Measurements from ENCODE around the gene THEMIS2.

Gene THEMIS2

DNA sequence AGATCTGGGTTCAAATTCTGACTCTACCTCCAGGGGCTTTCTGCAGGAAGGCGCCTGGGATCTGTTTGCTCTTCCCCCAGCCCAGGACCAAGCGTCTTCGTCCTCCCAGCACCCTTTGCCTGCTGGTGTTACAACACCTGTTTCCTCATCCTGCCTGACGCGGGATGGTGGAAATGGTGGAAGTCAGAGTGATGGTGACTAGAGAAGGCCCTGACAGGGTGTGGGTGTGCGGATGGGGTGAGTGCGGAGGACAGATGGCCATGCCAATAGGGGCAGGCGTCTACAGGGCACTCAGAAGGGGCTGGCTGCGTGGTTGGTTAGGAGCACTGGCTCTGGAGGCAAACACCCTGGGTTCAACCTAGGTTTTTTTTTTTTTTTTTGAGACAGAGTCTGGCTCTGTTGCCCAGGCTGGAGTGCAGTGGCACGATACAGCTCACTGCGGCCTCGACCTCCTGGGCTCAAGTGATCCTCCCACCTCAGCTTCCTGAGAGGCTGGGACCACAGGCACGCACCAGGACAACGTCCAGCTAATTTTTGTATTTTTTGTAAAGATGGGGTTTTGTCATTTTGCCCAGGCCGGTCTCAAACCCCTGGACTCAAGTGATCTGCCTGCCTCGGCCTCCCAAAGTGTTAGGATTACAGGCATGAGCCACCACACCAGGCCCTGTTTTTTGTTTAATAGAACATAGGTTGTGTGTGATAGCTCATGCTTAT lies 1.5 kb downstream of the THEMIS2 start:
- H3K4me3 ChIP-seq (ENCODE audit: low read depth, low read length): no peak overlapping the region
- DNase-seq (ENCODE audit: low read depth): no peak
- no peak for TF ChIP-seq CTCF (IDR thresholded peaks at IDR 0.05; ENCODE audit: control insufficient read depth, extremely low read depth, insufficient read depth)

DNA sequence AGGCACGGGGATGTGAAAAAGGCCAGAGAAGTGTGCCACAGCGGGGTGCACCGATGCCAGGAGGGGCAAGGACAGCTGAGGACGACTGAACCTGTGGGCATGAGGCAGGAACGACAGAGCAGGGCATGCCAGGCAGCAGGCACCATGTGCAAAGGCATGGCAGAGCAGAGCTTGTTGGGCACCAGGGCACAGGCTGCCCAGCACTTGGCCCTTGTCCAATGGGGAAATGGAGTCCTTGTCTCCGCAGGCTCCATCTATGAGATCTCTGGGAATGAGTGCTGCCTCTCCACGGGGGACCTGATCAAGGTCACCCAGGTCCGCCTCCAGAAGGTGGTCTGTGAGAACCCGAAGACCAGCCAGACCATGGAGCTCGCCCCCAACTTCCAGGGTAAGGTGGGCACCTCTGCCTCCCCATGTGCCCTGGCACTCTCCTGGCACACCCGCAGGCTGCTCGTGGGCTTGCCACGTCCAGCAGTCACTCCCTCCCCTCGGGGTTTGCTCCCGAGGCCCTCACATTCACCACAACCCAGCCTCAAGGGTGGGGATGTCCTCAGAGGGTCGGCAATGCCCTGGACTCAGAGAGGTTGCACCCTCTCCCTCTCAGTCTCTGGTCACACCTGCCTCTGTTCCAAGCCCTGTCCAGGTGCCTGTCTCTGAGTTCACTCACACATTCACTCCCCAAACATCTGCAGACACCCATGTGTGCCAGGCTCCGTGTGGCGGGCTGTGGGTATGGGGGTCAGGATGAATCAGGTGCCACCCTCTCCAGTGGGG lies 4.2 kb downstream of the THEMIS2 start:
- no peak for DNase-seq (ENCODE audit: low read depth)
- TF ChIP-seq CTCF (IDR thresholded peaks at IDR 0.05; ENCODE audit: control insufficient read depth, extremely low read depth, insufficient read depth): no peak
- no peak overlapping the region for H3K4me3 ChIP-seq (ENCODE audit: low read depth, low read length)

- DNase-seq (ENCODE audit: low read depth): no peak
- TF ChIP-seq CTCF (IDR thresholded peaks at IDR 0.05; ENCODE audit: control insufficient read depth, extremely low read depth, insufficient read depth): no peak
- H3K4me3 ChIP-seq (ENCODE audit: low read depth, low read length): no peak overlapping the region
These were observed 4.7 kb downstream of the THEMIS2 start for GRCh38 chr1:27877115-27877416.

- no peak for DNase-seq (ENCODE audit: low read depth)
- H3K4me3 ChIP-seq (ENCODE audit: low read depth, low read length): no peak overlapping the region
These were observed 5.7 kb downstream of the THEMIS2 start for GRCh38 chr1:27878039-27878438.

GRCh38 chr1:27878787-27879335 lies 6.5 kb downstream of the THEMIS2 start:
- DNase-seq (ENCODE audit: low read depth): no peak
- H3K4me3 ChIP-seq (ENCODE audit: low read depth, low read length): no peak overlapping the region
- TF ChIP-seq CTCF (IDR thresholded peaks at IDR 0.05; ENCODE audit: control insufficient read depth, extremely low read depth, insufficient read depth): no peak

More at GRCh38 chr1:27878039-27878438, 5.7 kb downstream of the THEMIS2 start:
- no peak for TF ChIP-seq CTCF (IDR thresholded peaks at IDR 0.05; ENCODE audit: control insufficient read depth, extremely low read depth, insufficient read depth)

DNA sequence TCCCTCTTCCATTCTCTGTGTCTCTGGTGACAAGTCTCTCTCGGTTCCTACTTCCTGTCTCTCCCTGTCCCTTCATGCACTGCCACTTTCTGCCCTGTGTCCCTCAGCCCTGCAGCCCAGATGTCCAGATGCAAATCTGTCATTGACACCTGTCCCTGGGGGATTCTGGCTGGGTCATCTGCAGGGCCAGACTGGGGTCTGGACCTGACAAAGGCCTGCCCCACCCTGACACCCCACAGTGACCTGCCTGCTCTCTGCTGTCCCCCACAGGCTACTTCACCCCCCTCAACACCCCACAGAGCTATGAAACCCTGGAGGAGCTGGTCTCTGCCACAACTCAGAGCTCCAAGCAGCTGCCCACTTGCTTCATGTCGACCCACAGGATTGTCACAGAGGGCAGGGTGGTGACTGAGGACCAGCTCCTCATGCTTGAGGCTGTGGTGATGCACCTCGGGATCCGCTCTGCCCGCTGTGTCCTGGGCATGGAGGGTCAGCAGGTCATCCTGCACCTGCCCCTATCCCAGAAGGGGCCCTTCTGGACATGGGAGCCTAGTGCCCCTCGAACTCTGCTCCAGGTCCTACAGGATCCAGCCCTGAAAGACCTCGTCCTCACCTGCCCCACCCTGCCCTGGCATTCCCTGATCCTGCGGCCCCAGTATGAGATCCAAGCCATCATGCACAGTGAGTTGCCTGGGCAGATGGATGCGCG lies 7.2 kb downstream of the THEMIS2 start:
- H3K4me3 ChIP-seq (ENCODE audit: low read depth, low read length): no peak overlapping the region

More for the DNA sequence above, 7.2 kb downstream of the THEMIS2 start:
- DNase-seq (ENCODE audit: low read depth): no peak
- TF ChIP-seq CTCF (IDR thresholded peaks at IDR 0.05; ENCODE audit: control insufficient read depth, extremely low read depth, insufficient read depth): no peak
